Stomach (tissue), 9 donors: ENCODE results near the gene PRKX. TPM values are rescaled to one million over a fixed set of nuclear protein-coding genes. Genes with fewer than 3 reads are reported as not detected.
"Not testable (repeated sequence)": the region's sequence is repeated elsewhere in the genome, so short reads cannot be mapped to it uniquely, and the experiment has no call there.

ENCODE experiments used
- DNase-seq, 2 donors: peaks; one replicate each; pipeline versions ENCODE4 v3.0.0 to v3.0.0-alpha.2; 2013 to 2019
- H3K27ac ChIP-seq, 5 donors: fragments of 200-600 bp in 4 of 5; sonication (generic) in 4 of 5; one replicate each; pipeline ENCODE4 v1.5.1; 2013 to 2019; ENCODE audit warnings: mild to moderate bottlenecking in 1 of 5, moderate library complexity in 1 of 5
- H3K27me3 ChIP-seq, 3 donors: fragments of 200-600 bp; sonication (generic); one replicate each; pipeline ENCODE4 v1.5.1; 2017 to 2019; ENCODE audit warnings: mixed run types in 1 of 3
- H3K36me3 ChIP-seq, 4 donors: fragments of 200-600 bp; sonication (generic); 1 replicate in 3 of 4; 2 replicates in 1 of 4; pipeline ENCODE4 v1.5.1; 2016 to 2019
- H3K4me1 ChIP-seq, 4 donors: fragments of 200-600 bp; sonication (generic); one replicate each; pipeline ENCODE4 v1.5.1; 2016 to 2019
- H3K4me3 ChIP-seq, 4 donors: fragments of 200-600 bp; sonication (generic) in 3 of 4; one replicate each; pipeline ENCODE4 v1.5.1; 2016 to 2019; ENCODE audit warnings: mild to moderate bottlenecking in 1 of 4
- H3K9me3 ChIP-seq, 4 donors: fragments of 200-600 bp; sonication (generic); one replicate each; pipeline ENCODE4 v1.5.1; 2016 to 2019
- CTCF ChIP-seq, 7 experiments: fragments of 450-650 bp in 4 of 7; fragments of 200-600 bp in 3 of 7; sonication (generic) in 3 of 7; IDR thresholded peaks; one replicate each; pipeline ENCODE4 v1.5.1; 2016 to 2019; ENCODE audit warnings: antibody characterized with exemption in 7 of 7, control low read depth in 2 of 7, mild to moderate bottlenecking in 1 of 7
- EP300 ChIP-seq: sonication (generic); formaldehyde crosslinking; IDR thresholded peaks from one replicate; pipeline ENCODE4 v1.6.1; 2017; ENCODE audit warnings: antibody characterized with exemption
- POLR2A ChIP-seq, 4 donors: fragments of 450-650 bp; IDR thresholded peaks; one replicate each; pipeline ENCODE4 v1.6.1; 2016; ENCODE audit warnings: antibody characterized with exemption in 4 of 4, control low read depth in 2 of 4, mild to moderate bottlenecking in 1 of 4, moderate library complexity in 1 of 4
- POLR2AphosphoS5 ChIP-seq, 3 donors: sonication (generic); formaldehyde crosslinking; IDR thresholded peaks; one replicate each; pipeline ENCODE4 v1.6.1; 2016; ENCODE audit warnings: antibody characterized with exemption in 3 of 3
- WGBS, 5 donors: extraction: QIAGEN DNeasy Blood & Tissue Kit in 3 of 5; methylation state at CpG; one replicate each; pipeline versions ENCODE4 v1.1.5 to v1.1.7; 2013 to 2018; 5-methylcytosine and 5-hydroxymethylcytosine counted together
- intact Hi-C: fragments of 100-400 bp; cut with DNase I; formaldehyde crosslinking; loops from one replicate; pipeline ENCODE4 v1.15.1; 2023; ENCODE audit warnings: low total_unique reads
- polyA plus RNA-seq, 3 donors: library from polyadenylated mRNA; stranded (reverse); fragments of 200-250 nt; gene quantifications; one replicate each; pipeline ENCODE4 v1.2.3, GENCODE V29; 2013
- total RNA-seq, 5 donors: library from RNA; depleted of rRNA; stranded (reverse); fragments of >200 nt; gene quantifications; one replicate each; pipeline versions ENCODE4 v1.1.0 to v1.2.3, GENCODE V29; 2014 to 2016
- donor health status: healthy with polysubstance abuse.
- donor health status: Bipolar disorder and iron deficiency.
- donor health status: healthy.

The PRKX gene
- total and polyA plus RNA-seq, 8 donors: 2.4 to 56.5 (median 8.7) TPM

DNA sequence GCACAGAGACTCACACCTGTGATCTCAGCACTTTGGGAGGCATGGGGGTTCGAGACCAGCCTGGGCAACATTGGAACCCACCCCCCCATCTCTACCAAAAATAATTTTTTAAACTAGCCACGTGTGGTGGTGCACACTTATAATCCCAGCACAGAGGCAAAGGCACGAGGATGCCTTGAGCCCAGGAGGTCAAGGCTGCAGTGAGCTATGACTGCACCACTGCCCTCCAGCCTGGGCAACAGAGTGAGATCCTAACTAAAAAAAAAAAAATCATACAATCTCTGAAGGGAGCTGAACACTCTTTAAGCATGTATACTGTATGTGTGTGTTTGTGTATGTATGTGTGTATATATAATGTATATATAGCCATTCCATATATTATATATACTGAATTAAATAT is 2.5 kb upstream of the PRKX start:
- intact Hi-C loops: no loop called here

GRCh38 chrX:3714706-3715479 is 1.4 kb upstream of the PRKX start:
- DNase-seq, H3K27ac ChIP-seq, intact Hi-C loops, H3K4me3 ChIP-seq, H3K9me3 ChIP-seq, H3K36me3 ChIP-seq: not testable (repeated sequence)
- Histone ChIP-seq H3K27me3 (peaks cover 0 to 14% (median 0%) of the 10 kb centered on the region in 3 donors), H3K4me1 (peaks cover 0 to 23% (median 8%) of the 10 kb centered on the region in 4 donors)
- WGBS, 5 donors: 67 to 81% (median 78%) methylated on average over 2 to 38 of the region's 38 CpGs

More for the DNA sequence above, 2.5 kb upstream of the PRKX start:
- TF ChIP-seq POLR2A (IDR thresholded peaks at IDR 0.05) (no peak), EP300 (no peak), CTCF (IDR thresholded peaks at IDR 0.05) (no peak), POLR2AphosphoS5 (IDR thresholded peaks at IDR 0.05) (no peak)
- Histone ChIP-seq H3K9me3 (no peaks in the 10 kb centered on the region), H3K36me3 (no peaks in the 10 kb centered on the region), H3K4me3 (no peak overlapping the region), H3K27me3 (peaks cover 0 to 14% (median 0%) of the 10 kb centered on the region in 3 donors), H3K4me1 (peaks cover 0 to 23% (median 6%) of the 10 kb centered on the region in 4 donors), H3K27ac (no peak overlapping the region)
- 71 to 80% (median 75%) methylated on average over 3 of the region's 3 CpGs for WGBS, 5 donors
- no peak for DNase-seq

DNA sequence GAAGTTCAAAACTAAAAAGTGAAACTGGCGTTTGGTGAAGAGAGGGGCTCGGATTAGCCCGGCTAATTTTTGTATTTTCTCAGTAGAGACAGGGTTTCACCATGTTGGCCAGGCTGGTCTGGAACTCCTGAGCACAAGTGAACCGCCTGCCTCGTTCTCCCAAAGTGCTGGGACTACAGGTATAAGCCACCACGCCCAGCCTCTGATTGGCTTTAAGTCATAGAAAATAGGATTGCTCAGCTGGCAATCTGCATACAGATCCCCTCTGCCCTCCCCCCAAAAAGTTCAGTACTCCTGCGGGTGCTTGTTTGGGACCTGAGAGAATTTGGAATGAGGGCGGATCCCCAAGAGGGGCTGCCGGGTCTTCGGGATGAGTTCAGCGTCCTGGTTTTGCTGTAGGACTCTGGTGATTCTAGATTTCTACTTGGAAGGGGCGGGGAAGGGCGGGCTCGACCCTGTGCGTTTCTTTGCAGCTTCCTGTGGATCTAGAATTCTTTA is 537 bp upstream of the PRKX start:
- TF ChIP-seq POLR2AphosphoS5 (IDR thresholded peaks at IDR 0.05) (no peak), CTCF (IDR thresholded peaks at IDR 0.05) (no peak), POLR2A (IDR thresholded peaks at IDR 0.05) (no peak), EP300 (no peak)
- Histone ChIP-seq H3K4me1 (peaks cover 0 to 23% (median 8%) of the 10 kb centered on the region in 4 donors), H3K9me3 (no peaks in the 10 kb centered on the region), H3K36me3 (no peaks in the 10 kb centered on the region), H3K4me3 (peak overlapping the region; percentile 64 to 81 (median 74)), H3K27ac (peak overlapping the region; percentile 57 to 86 (median 80)), H3K27me3 (peaks cover 0 to 14% (median 0%) of the 10 kb centered on the region in 3 donors)
- DNase-seq: no peak
- WGBS, 5 donors: 4 to 5% (median 4%) methylated on average over 12 to 15 of the region's 15 CpGs
- intact Hi-C loops: no loop called here

GRCh38 chrX:3712870-3713224 is 602 bp downstream of the PRKX start:
- DNase-seq: no peak
- intact Hi-C loops: no loop called here
- Histone ChIP-seq H3K9me3 (no peaks in the 10 kb centered on the region), H3K27me3 (peaks cover 0 to 14% (median 0%) of the 10 kb centered on the region in 3 donors), H3K36me3 (no peaks in the 10 kb centered on the region), H3K4me3 (peak overlapping the region; percentile 64 to 81 (median 74)), H3K4me1 (peaks cover 0 to 23% (median 8%) of the 10 kb centered on the region in 4 donors), H3K27ac (peak overlapping the region; percentile 68 to 86 (median 80))
- 0 to 1% (median 0%) methylated on average over 7 to 35 of the region's 38 CpGs; no CpG with 5 or more reads in 1 of the 5 donors for WGBS, 5 donors
- TF ChIP-seq EP300 (no peak), POLR2A (IDR thresholded peaks at IDR 0.05) (no peak), CTCF (IDR thresholded peaks at IDR 0.05) (no peak), POLR2AphosphoS5 (IDR thresholded peaks at IDR 0.05) (no peak)
